ENCODE data around the gene GALNT16. TPM values are rescaled to one million over a fixed set of nuclear protein-coding genes. Genes with fewer than 3 reads are reported as not detected.

GALNT16 gene
- total and polyA plus RNA-seq, 2 of the 8 experiments (the other 6 are each of a cell fraction or from before 2014, with no cell fraction given), result 5.4 to 6.3 TPM

GRCh38 chr14:69315301-69315700, 55.3 kb downstream of the GALNT16 start:
- H3K79me2 ChIP-seq (ENCODE audit: control insufficient read depth in 1 of 2, insufficient read depth in 2 of 2, low read length in 2 of 2), result no peaks in the 10 kb centered on the region
- H2BK5ac ChIP-seq (ENCODE audit: low read depth, low read length), result no peak overlapping the region
- H3K27ac ChIP-seq (ENCODE audit: low read depth, low read length), result no peak overlapping the region
- no peaks in the 10 kb centered on the region for H3K23me2 ChIP-seq (ENCODE audit: low read depth, low read length)
- no peak overlapping the region for H4K91ac ChIP-seq (replicated peaks; ENCODE audit: insufficient read length, low read length)
- no peak overlapping the region for H2BK120ac ChIP-seq (replicated peaks; ENCODE audit: low read depth, low read length)
- no peak overlapping the region for H3K23ac ChIP-seq (ENCODE audit: insufficient read length)
- H3K9me3 ChIP-seq (ENCODE audit: insufficient read depth in 2 of 2, low read depth in 1 of 2, low read length in 1 of 2), result no peaks in the 10 kb centered on the region
- ChIA-PET POLR2A (ENCODE audit: partially characterized antibody) (interaction anchor here (0.6 to 0.7 kb wide), 2 partner anchors 13 to 16 kb away, joined by 3 read pairs; no protein-coding TSS in a partner anchor), CTCF (ENCODE audit: partially characterized antibody) (no interaction called here)
- no peaks in the 10 kb centered on the region for H3K36me3 ChIP-seq (ENCODE audit: control insufficient read depth in 2 of 4, insufficient read depth in 4 of 4, low read length in 3 of 4)
- H3K56ac ChIP-seq (replicated peaks; ENCODE audit: insufficient read length, low read depth, low read length), result no peak overlapping the region
- H3K4me2 ChIP-seq (ENCODE audit: insufficient read depth in 1 of 2, low read depth in 2 of 2, low read length in 2 of 2), result no peak overlapping the region
- no peak overlapping the region for H3K4ac ChIP-seq (replicated peaks; ENCODE audit: insufficient read length, low read depth, low read length)
- H4K8ac ChIP-seq (ENCODE audit: extremely low read depth, insufficient read depth, low read length), result no peak overlapping the region; the same call in 1 of the 2 replicates
- no peaks in the 10 kb centered on the region for H4K20me1 ChIP-seq (replicated peaks in 1 of 2; ENCODE audit: control insufficient read depth in 1 of 2, insufficient read depth in 2 of 2, low read length in 2 of 2)
- no peak overlapping the region for H3K14ac ChIP-seq (ENCODE audit: insufficient read length)
- TF ChIP-seq KDM4A (IDR thresholded peaks at IDR 0.05; ENCODE audit: low read depth, low read length, severe bottlenecking) (no peak), SUZ12 (IDR thresholded peaks at IDR 0.05; ENCODE audit: low read length) (no peak), SP4 (IDR thresholded peaks at IDR 0.05; ENCODE audit: low read length) (no peak), BACH1 (IDR thresholded peaks at IDR 0.05; ENCODE audit: low read length) (no peak), CEBPB (IDR thresholded peaks at IDR 0.05; ENCODE audit: low read depth, low read length) (no peak), JUN (IDR thresholded peaks at IDR 0.05; ENCODE audit: low read depth, low read length) (no peak), ASH2L (IDR thresholded peaks at IDR 0.05; ENCODE audit: low read length) (no peak), CREB1 (IDR thresholded peaks at IDR 0.05) (no peak), E2F6 (IDR thresholded peaks at IDR 0.05) (no peak), SP1 (IDR thresholded peaks at IDR 0.05; ENCODE audit: low read depth, low read length) (no peak), POLR2A (IDR thresholded peaks at IDR 0.05; ENCODE audit: control extremely low read depth in 1 of 2, low read depth in 2 of 2, low read length in 2 of 2) (no peak), CTCF (IDR thresholded peaks at IDR 0.05; ENCODE audit: control extremely low read depth in 1 of 3, insufficient read depth in 1 of 3, low read depth in 1 of 3, low read length in 3 of 3) (no peak)
- no peaks in the 10 kb centered on the region for H3K79me1 ChIP-seq (ENCODE audit: low read depth, low read length)
- H2AK5ac ChIP-seq (ENCODE audit: low read depth, low read length), result no peak overlapping the region
- no peaks in the 10 kb centered on the region for H3K27me3 ChIP-seq (replicated peaks in 1 of 4; ENCODE audit: control insufficient read depth in 3 of 4, extremely low read depth in 1 of 4, insufficient read depth in 3 of 4, low read length in 3 of 4)
- no peak overlapping the region for H2BK12ac ChIP-seq (ENCODE audit: low read depth, low read length)
- H3K4me3 ChIP-seq (ENCODE audit: extremely low read depth in 1 of 4, insufficient read depth in 2 of 4, low read depth in 3 of 4, low read length in 4 of 4), result no peak overlapping the region
- no peak overlapping the region for H3K18ac ChIP-seq (ENCODE audit: extremely low read depth, low read length)
- FAIRE-seq (no peak), DNase-seq (ENCODE audit: low read depth in 1 of 2, low spot score in 2 of 2) (no peak)
- H2AFZ ChIP-seq (ENCODE audit: low read length), result no peak overlapping the region
- no peak overlapping the region for H4K5ac ChIP-seq (ENCODE audit: insufficient read length, low read depth, low read length)
- 85% methylated on average over 4 of the region's 4 CpGs; no CpG with 5 or more reads in 1 of the 2 experiments for WGBS, 2 experiments (ENCODE audit: extremely low coverage in 1 of 2, insufficient coverage in 1 of 2, insufficient read length in 1 of 2, insufficient replicate concordance in 2 of 2, low coverage in 1 of 2, low lambda C conversion rate in 2 of 2, missing lambda C conversion rate in 1 of 2)
- no peak overlapping the region for H3K9ac ChIP-seq (replicated peaks in 1 of 4; ENCODE audit: extremely low read depth in 1 of 4, low read depth in 3 of 4, low read length in 3 of 4)
- H2BK15ac ChIP-seq (ENCODE audit: low read length), result no peak overlapping the region
- H3K4me1 ChIP-seq (replicated peaks in 1 of 4; ENCODE audit: control insufficient read depth in 3 of 4, insufficient read depth in 4 of 4, low read length in 3 of 4), result no peaks in the 10 kb centered on the region
- H2BK20ac ChIP-seq (ENCODE audit: low read length), result no peak overlapping the region

All from H1 (cell line).